Measurements from ENCODE around the gene SLF2. TPM values are rescaled to one million over a fixed set of nuclear protein-coding genes. Genes with fewer than 3 reads are reported as not detected.

The SLF2 gene
- total and polyA plus RNA-seq, 9 of the 15 experiments (the other 6 are each of a cell fraction or from before 2014, with no cell fraction given): 1.7 to 18.4 (median 7.8) TPM

- no peaks in the 10 kb centered on the region for H3K79me2 ChIP-seq (ENCODE audit: control insufficient read depth, insufficient read depth, low read length)
- BruUV-seq (replicated peaks): no TSS peak
These were observed 14.5 kb downstream of the SLF2 start for GRCh38 chr10:100927266-100927665.

More at GRCh38 chr10:100927266-100927665, 14.5 kb downstream of the SLF2 start:
- POLR2A ChIA-PET: no interaction called here
- FAIRE-seq (no peak), DNase-seq (ENCODE audit: extremely low read depth in 1 of 4, low spot score in 3 of 4) (no peak), ATAC-seq (no peak)
- in situ Hi-C loops (cut with MboI) (no loop called here), intact Hi-C loops (cut with micrococcal nuclease) (no loop called here)
- Histone ChIP-seq H3K4me2 (ENCODE audit: insufficient read depth, low read length) (no peak overlapping the region), H3K27ac (ENCODE audit: extremely low read depth, low read depth, low read length) (no peak overlapping the region), H2AFZ (ENCODE audit: low read depth, low read length) (no peak overlapping the region), H3K4me3 (no peak overlapping the region), H4K20me1 (replicated peaks; ENCODE audit: control insufficient read depth, insufficient read depth, low read length) (no peaks in the 10 kb centered on the region), H3K36me3 (ENCODE audit: control insufficient read depth, insufficient read depth, low read length) (peaks cover 82% of the 10 kb centered on the region), H3K9me3 (replicated peaks; ENCODE audit: control insufficient read depth, insufficient read depth, low read depth, low read length) (no peaks in the 10 kb centered on the region), H3K27me3 (ENCODE audit: control insufficient read depth in 2 of 2, insufficient read depth in 2 of 2, low read length in 2 of 2) (no peaks in the 10 kb centered on the region), H3K4me1 (replicated peaks in 1 of 2; ENCODE audit: control insufficient read depth in 2 of 2, insufficient read depth in 2 of 2, low read length in 2 of 2) (no peaks in the 10 kb centered on the region), H3K9me1 (ENCODE audit: control insufficient read depth, insufficient read depth, low read length) (no peaks in the 10 kb centered on the region), H3K9ac (ENCODE audit: insufficient read depth in 1 of 2, low read depth in 2 of 2, low read length in 2 of 2) (no peak overlapping the region)
- CTCF ChIA-PET (ENCODE audit: low intra/inter-chr PET ratio): no interaction called here
- 87% methylated on average over 5 of the region's 5 CpGs for WGBS (ENCODE audit: insufficient coverage, low coverage, missing lambda C conversion rate)
- TF ChIP-seq SREBF2 (CRISPR knock-in tag; IDR thresholded peaks at IDR 0.05) (no peak), BMI1 (IDR thresholded peaks at IDR 0.05; ENCODE audit: low read length) (no peak), ZNF174 (CRISPR knock-in tag; IDR thresholded peaks at IDR 0.05) (no peak), ATF2 (CRISPR knock-in tag; IDR thresholded peaks at IDR 0.05) (no peak), MGA (IDR thresholded peaks at IDR 0.05) (no peak), NEUROD1 (IDR thresholded peaks at IDR 0.05; ENCODE audit: borderline replicate concordance, low read depth, low read length, partially characterized antibody) (no peak), L3MBTL2 (IDR thresholded peaks at IDR 0.05) (no peak), ZKSCAN1 (IDR thresholded peaks at IDR 0.05; ENCODE audit: low read depth, low read length) (no peak), ZNF274 (IDR thresholded peaks at IDR 0.05; ENCODE audit: borderline replicate concordance, low read depth, low read length) (no peak), KLF6 (CRISPR knock-in tag; IDR thresholded peaks at IDR 0.05; ENCODE audit: borderline replicate concordance) (no peak), PHF20 (IDR thresholded peaks at IDR 0.05; ENCODE audit: partially characterized antibody) (no peak), HMG20B (CRISPR knock-in tag; IDR thresholded peaks at IDR 0.05) (no peak)
